Tibial nerve (tissue), 4 donors: ENCODE results near the gene NMRK1. TPM values are rescaled to one million over a fixed set of nuclear protein-coding genes. Genes with fewer than 3 reads are reported as not detected.

ENCODE experiments used
- DNase-seq, 2 donors: peaks; one replicate each; pipeline ENCODE4 v3.0.0-alpha.2; 2019; ENCODE audit warnings: low spot score in 2 of 2
- H3K27ac ChIP-seq, 4 donors: fragments of 200-600 bp; sonication (generic) in 3 of 4; one replicate each; pipeline ENCODE4 v1.5.1; 2017 to 2019; ENCODE audit warnings: mild to moderate bottlenecking in 1 of 4
- H3K27me3 ChIP-seq, 2 donors: fragments of 200-600 bp; sonication (generic) in 1 of 2; one replicate each; pipeline versions ENCODE4 v1.5.1 to v1.6.0; 2017 to 2019
- H3K36me3 ChIP-seq, 3 donors: fragments of 200-600 bp; sonication (generic); one replicate each; pipeline ENCODE4 v1.5.1; 2018 to 2019
- H3K4me1 ChIP-seq, 4 donors: fragments of 200-600 bp; sonication (generic) in 3 of 4; one replicate each; pipeline ENCODE4 v1.5.1; 2017 to 2019
- H3K4me3 ChIP-seq, 4 donors: fragments of 200-600 bp; sonication (generic) in 3 of 4; one replicate each; pipeline ENCODE4 v1.5.1; 2017 to 2019; ENCODE audit warnings: mild to moderate bottlenecking in 1 of 4, moderate library complexity in 1 of 4
- H3K9me3 ChIP-seq, 4 donors: fragments of 200-600 bp; sonication (generic) in 3 of 4; one replicate each; pipeline ENCODE4 v1.5.1; 2017 to 2019
- EP300 ChIP-seq, 2 donors: sonication (generic); formaldehyde crosslinking; IDR thresholded peaks; one replicate each; pipeline ENCODE4 v1.6.1; 2017; ENCODE audit warnings: antibody characterized with exemption in 2 of 2, mild to moderate bottlenecking in 1 of 2
- POLR2A ChIP-seq, 2 donors: fragments of 450-650 bp; IDR thresholded peaks; one replicate each; pipeline ENCODE4 v1.6.1; 2017; ENCODE audit warnings: antibody characterized with exemption in 2 of 2, mild to moderate bottlenecking in 2 of 2, moderate library complexity in 2 of 2
- WGBS, 2 donors: methylation state at CpG; one replicate each; pipeline ENCODE4 v1.1.5; 2018; 5-methylcytosine and 5-hydroxymethylcytosine counted together
- total RNA-seq, 4 donors: library from RNA; depleted of rRNA; stranded (reverse); fragments of >200 nt; gene quantifications; one replicate each; pipeline ENCODE4 v1.1.0, GENCODE V29; 2016
- TF ChIP-seq, protein P1 (sequence below), 5 experiments: fragments of 200-600 bp in 3 of 5; fragments of 450-650 bp in 2 of 5; sonication (generic) in 3 of 5; IDR thresholded peaks; one replicate each; pipeline ENCODE4 v1.5.1; 2016 to 2019; ENCODE audit warnings: antibody characterized with exemption in 5 of 5, mild to moderate bottlenecking in 3 of 5, moderate library complexity in 2 of 5

NMRK1 gene
- total RNA-seq, 4 donors from 2014 or later, result 11.1 to 35.0 (median 16.2) TPM

DNA sequence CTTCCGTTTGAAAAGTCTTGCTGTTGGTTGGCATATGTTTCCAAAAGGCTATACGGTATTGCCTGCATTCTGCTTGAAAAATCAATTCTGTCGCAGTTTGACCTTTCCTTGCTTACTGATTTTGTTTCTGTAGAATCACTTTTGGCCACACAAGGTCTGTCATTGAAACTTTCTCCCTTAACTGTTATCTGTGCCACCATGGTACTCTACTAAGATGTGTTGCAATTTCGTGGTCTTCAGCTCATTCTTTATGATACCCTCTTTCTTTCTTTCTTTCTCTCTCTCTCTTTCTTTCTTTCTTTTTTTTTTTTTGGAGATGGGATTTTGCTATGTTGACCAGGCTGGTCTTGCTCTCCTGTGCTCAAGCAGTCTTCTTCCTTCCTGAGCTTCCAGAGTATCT, 4.8 kb upstream of the NMRK1 start:
- no peaks in the 10 kb centered on the region for H3K36me3 ChIP-seq
- H3K4me1 ChIP-seq, result peaks cover 0 to 54% (median 21%) of the 10 kb centered on the region in 4 donors
- no peak overlapping the region for H3K27ac ChIP-seq
- H3K4me3 ChIP-seq, result no peak overlapping the region
- TF ChIP-seq EP300 (IDR thresholded peaks at IDR 0.05), result no peak
- TF ChIP-seq, protein P1, sequence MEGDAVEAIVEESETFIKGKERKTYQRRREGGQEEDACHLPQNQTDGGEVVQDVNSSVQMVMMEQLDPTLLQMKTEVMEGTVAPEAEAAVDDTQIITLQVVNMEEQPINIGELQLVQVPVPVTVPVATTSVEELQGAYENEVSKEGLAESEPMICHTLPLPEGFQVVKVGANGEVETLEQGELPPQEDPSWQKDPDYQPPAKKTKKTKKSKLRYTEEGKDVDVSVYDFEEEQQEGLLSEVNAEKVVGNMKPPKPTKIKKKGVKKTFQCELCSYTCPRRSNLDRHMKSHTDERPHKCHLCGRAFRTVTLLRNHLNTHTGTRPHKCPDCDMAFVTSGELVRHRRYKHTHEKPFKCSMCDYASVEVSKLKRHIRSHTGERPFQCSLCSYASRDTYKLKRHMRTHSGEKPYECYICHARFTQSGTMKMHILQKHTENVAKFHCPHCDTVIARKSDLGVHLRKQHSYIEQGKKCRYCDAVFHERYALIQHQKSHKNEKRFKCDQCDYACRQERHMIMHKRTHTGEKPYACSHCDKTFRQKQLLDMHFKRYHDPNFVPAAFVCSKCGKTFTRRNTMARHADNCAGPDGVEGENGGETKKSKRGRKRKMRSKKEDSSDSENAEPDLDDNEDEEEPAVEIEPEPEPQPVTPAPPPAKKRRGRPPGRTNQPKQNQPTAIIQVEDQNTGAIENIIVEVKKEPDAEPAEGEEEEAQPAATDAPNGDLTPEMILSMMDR (IDR thresholded peaks at IDR 0.05), result no peak
- no peak for TF ChIP-seq POLR2A (IDR thresholded peaks at IDR 0.05)
- no peak for DNase-seq
- H3K9me3 ChIP-seq, result no peaks in the 10 kb centered on the region
- no peaks in the 10 kb centered on the region for H3K27me3 ChIP-seq
- WGBS, 2 donors, result 73 to 75% methylated on average over 4 of the region's 4 CpGs

- H3K27ac ChIP-seq, result peak overlapping the region in 1 of 4 donors; percentile 3
- no peak for DNase-seq
- TF ChIP-seq POLR2A (IDR thresholded peaks at IDR 0.05) (no peak), EP300 (IDR thresholded peaks at IDR 0.05) (no peak)
- TF ChIP-seq, protein P1 (IDR thresholded peaks at IDR 0.05), result no peak
- no peaks in the 10 kb centered on the region for H3K9me3 ChIP-seq
- peaks cover 0 to 65% (median 21%) of the 10 kb centered on the region in 4 donors for H3K4me1 ChIP-seq
- 81 to 87% methylated on average over 4 of the region's 4 CpGs for WGBS, 2 donors
- no peak overlapping the region for H3K4me3 ChIP-seq
- H3K27me3 ChIP-seq, result no peaks in the 10 kb centered on the region
- H3K36me3 ChIP-seq, result no peaks in the 10 kb centered on the region
These were observed 2.6 kb upstream of the NMRK1 start for GRCh38 chr9:75090579-75090978.

- no peak for DNase-seq
- 18 to 19% methylated on average over 11 of the region's 11 CpGs for WGBS, 2 donors
- peak overlapping the region; percentile 93 to 99 (median 96) for H3K4me3 ChIP-seq
- no peaks in the 10 kb centered on the region for H3K36me3 ChIP-seq
- peaks cover 0 to 54% (median 21%) of the 10 kb centered on the region in 4 donors for H3K4me1 ChIP-seq
- no peaks in the 10 kb centered on the region for H3K9me3 ChIP-seq
- H3K27me3 ChIP-seq, result no peaks in the 10 kb centered on the region
- peak overlapping the region; percentile 44 to 98 (median 94) for H3K27ac ChIP-seq
- TF ChIP-seq EP300 (IDR thresholded peaks at IDR 0.05) (no peak), POLR2A (IDR thresholded peaks at IDR 0.05) (no peak)
- TF ChIP-seq, protein P1 (IDR thresholded peaks at IDR 0.05), result peak in 1 of 5 experiments; percentile 5
These were observed 1.4 kb upstream of the NMRK1 start for GRCh38 chr9:75089373-75089766.

DNA sequence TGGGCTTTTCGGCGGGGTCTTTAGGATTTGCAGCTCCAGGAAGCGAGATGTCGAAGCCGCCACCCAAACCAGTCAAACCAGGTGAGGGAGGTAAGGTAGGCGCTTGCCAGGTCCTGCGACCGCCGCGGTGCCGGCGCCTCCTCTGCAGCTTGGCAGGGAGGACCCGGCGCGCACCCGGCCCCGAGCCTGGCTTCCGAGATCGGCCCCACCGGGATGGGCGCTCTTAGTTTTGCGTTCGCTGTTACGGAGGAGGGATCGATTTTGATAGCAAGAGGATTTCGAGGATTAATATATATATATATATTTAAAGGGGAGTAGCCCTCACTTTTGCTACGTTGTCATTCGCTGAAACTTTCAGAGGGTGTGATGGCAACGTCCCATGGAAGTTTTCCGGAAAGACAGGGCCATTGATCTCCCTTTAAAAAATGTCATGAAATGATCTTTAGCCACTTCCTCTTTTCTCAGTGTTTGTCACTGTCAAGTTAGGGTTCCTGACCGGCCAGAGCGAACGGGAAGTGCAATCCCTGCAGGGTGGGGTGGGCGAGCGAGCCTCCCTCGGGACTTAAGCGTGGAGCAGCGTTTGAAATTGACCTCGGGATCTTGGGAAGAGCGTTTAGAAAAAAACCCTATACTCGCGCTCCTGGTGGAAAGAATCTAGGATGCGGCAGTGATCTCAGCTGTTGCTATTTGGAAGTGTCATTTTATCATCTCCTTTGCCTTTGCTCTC, 854 bp upstream of the NMRK1 start:
- Histone ChIP-seq H3K27ac (peak overlapping the region; percentile 44 to 98 (median 94)), H3K36me3 (no peaks in the 10 kb centered on the region), H3K9me3 (no peaks in the 10 kb centered on the region), H3K4me1 (peaks cover 0 to 53% (median 22%) of the 10 kb centered on the region in 4 donors), H3K27me3 (no peaks in the 10 kb centered on the region), H3K4me3 (peak overlapping the region; percentile 93 to 99 (median 96))
- DNase-seq, result peak in 1 of 2 donors; percentile 30
- WGBS, 2 donors, result 0 to 1% methylated on average over 36 to 37 of the region's 43 CpGs
- no peak for TF ChIP-seq EP300 (IDR thresholded peaks at IDR 0.05)
- TF ChIP-seq, protein P1 (IDR thresholded peaks at IDR 0.05), result peak in 3 of 5 experiments; percentile 6 to 37 (median 33)
- no peak for TF ChIP-seq POLR2A (IDR thresholded peaks at IDR 0.05)

DNA sequence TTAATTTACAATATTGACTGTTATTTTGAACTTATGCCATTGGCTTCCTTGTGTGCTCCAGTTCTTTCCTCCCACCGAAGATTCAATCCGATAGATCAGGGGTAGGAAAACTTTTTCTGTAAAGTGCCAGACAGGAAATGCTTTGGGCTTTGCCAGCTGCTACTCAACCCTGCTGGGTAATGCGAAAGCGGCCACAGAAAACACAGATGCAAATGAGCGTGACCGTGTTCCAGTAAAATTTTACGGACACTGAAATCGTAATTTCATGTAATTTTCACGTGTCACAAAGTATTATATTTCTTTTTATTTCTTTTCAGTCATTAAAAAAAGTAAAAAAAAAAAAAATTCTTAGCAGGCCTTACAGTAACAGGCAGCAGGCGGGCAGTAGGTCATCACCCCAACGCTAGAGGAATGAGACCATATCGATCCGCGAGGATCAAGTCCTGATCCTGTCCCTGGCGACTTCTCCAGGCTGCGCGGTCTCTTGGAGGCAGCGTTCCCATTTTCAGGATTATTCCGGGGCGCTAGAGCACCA, 599 bp downstream of the NMRK1 start:
- peaks cover 0 to 45% (median 18%) of the 10 kb centered on the region in 4 donors for H3K4me1 ChIP-seq
- 4 to 6% methylated on average over 20 of the region's 20 CpGs for WGBS, 2 donors
- no peaks in the 10 kb centered on the region for H3K9me3 ChIP-seq
- no peak for TF ChIP-seq POLR2A (IDR thresholded peaks at IDR 0.05)
- TF ChIP-seq EP300 (IDR thresholded peaks at IDR 0.05), result peak in 1 of 2 donors; percentile 3
- peak overlapping the region; percentile 78 to 96 (median 94) for H3K4me3 ChIP-seq
- no peaks in the 10 kb centered on the region for H3K27me3 ChIP-seq
- peak overlapping the region; percentile 89 to 98 (median 94) for H3K27ac ChIP-seq
- peaks cover 0 to 6% (median 0%) of the 10 kb centered on the region in 3 donors for H3K36me3 ChIP-seq
- DNase-seq, result no peak
